Endodermal cell (in vitro differentiated cells): ENCODE data around the gene FGFR4. TPM values are rescaled to one million over a fixed set of nuclear protein-coding genes. Genes with fewer than 3 reads are reported as not detected.

Experiments used
- DNase-seq: peaks from one replicate; pipeline ENCODE4 v3.0.0-alpha.2; 2017
- H3K27ac ChIP-seq: 2 replicates; pipeline ENCODE4 v1.5.1; 2013; ENCODE audit warnings: mild to moderate bottlenecking, low read depth, low read length, moderate library complexity
- H3K27me3 ChIP-seq: 2 replicates; pipeline ENCODE4 v1.6.1; 2013; ENCODE audit warnings: mild to moderate bottlenecking, low read length, moderate library complexity; ENCODE audit not compliant: insufficient read depth, control insufficient read depth, poor library complexity, severe bottlenecking
- H3K36me3 ChIP-seq: 2 replicates; pipeline ENCODE4 v1.7.0; 2013; ENCODE audit warnings: mild to moderate bottlenecking, low read length, moderate library complexity; ENCODE audit not compliant: control insufficient read depth, insufficient read depth
- H3K4me1 ChIP-seq: one replicate; pipeline ENCODE4 v1.7.0; 2013; ENCODE audit warnings: low read length; ENCODE audit not compliant: control insufficient read depth, insufficient read depth
- H3K4me3 ChIP-seq: 2 replicates; pipeline ENCODE4 v1.5.1; 2013; ENCODE audit warnings: mild to moderate bottlenecking, low read length, moderate library complexity
- H3K9ac ChIP-seq: 2 replicates; pipeline ENCODE4 v1.6.1; 2013; ENCODE audit warnings: mild to moderate bottlenecking, low read length, moderate library complexity; ENCODE audit not compliant: poor library complexity, severe bottlenecking; ENCODE audit errors: extremely low read depth
- H3K9me3 ChIP-seq: 2 replicates; pipeline ENCODE4 v1.6.1; 2013; ENCODE audit warnings: mild to moderate bottlenecking, low read length, moderate library complexity; ENCODE audit not compliant: control insufficient read depth
- H3K27ac Mint-ChIP-seq: 2 replicates; pipeline ENCODE4 v1.8.0; 2020; ENCODE audit warnings: mixed read lengths
- H3K27me3 Mint-ChIP-seq: 2 replicates; pipeline ENCODE4 v1.8.0; 2021; ENCODE audit warnings: mild to moderate bottlenecking, mixed read lengths; ENCODE audit not compliant: insufficient read depth
- H3K36me3 Mint-ChIP-seq: 2 replicates; pipeline ENCODE4 v1.8.0; 2020; ENCODE audit warnings: low read depth, mixed read lengths
- H3K4me1 Mint-ChIP-seq: 2 replicates; pipeline ENCODE4 v1.8.0; 2020; ENCODE audit warnings: mixed read lengths
- H3K4me3 Mint-ChIP-seq: 2 replicates; pipeline ENCODE4 v1.8.0; 2020; ENCODE audit warnings: mild to moderate bottlenecking, moderate library complexity, mixed read lengths
- H3K9me3 Mint-ChIP-seq: 2 replicates; pipeline ENCODE4 v1.8.0; 2020; ENCODE audit warnings: mild to moderate bottlenecking, mixed read lengths
- WGBS, 2 experiments: methylation state at CpG; one replicate each; pipeline versions ENCODE4 v1.1.5 to v1.1.7; 2013; ENCODE audit warnings: missing lambda C conversion rate in 2 of 2, mixed read lengths in 1 of 2; ENCODE audit not compliant: insufficient coverage in 1 of 2, insufficient read length in 1 of 2; 5-methylcytosine and 5-hydroxymethylcytosine counted together
- total RNA-seq, 2 donors: library from RNA; stranded (reverse); fragmentation: NEBNext Ultra II Directional in 1 of 2; extraction: Animal tissue kit (Norgen Biotek cat#: 25700) in 1 of 2; gene quantifications; 2 replicates in 1 of 2; 3 replicates in 1 of 2; pipeline ENCODE4 v1.2.1, GENCODE V29; 2021
- TF ChIP-seq, protein P1 (sequence below): fragments of 200-600 bp; sonication (generic); conservative IDR thresholded peaks from 2 replicates; pipeline ENCODE4 v1.5.0; 2021; ENCODE audit warnings: antibody characterized with exemption, mild to moderate bottlenecking

The FGFR4 gene
- total RNA-seq, 2 donors from 2014 or later = 123 to 131 TPM

DNA sequence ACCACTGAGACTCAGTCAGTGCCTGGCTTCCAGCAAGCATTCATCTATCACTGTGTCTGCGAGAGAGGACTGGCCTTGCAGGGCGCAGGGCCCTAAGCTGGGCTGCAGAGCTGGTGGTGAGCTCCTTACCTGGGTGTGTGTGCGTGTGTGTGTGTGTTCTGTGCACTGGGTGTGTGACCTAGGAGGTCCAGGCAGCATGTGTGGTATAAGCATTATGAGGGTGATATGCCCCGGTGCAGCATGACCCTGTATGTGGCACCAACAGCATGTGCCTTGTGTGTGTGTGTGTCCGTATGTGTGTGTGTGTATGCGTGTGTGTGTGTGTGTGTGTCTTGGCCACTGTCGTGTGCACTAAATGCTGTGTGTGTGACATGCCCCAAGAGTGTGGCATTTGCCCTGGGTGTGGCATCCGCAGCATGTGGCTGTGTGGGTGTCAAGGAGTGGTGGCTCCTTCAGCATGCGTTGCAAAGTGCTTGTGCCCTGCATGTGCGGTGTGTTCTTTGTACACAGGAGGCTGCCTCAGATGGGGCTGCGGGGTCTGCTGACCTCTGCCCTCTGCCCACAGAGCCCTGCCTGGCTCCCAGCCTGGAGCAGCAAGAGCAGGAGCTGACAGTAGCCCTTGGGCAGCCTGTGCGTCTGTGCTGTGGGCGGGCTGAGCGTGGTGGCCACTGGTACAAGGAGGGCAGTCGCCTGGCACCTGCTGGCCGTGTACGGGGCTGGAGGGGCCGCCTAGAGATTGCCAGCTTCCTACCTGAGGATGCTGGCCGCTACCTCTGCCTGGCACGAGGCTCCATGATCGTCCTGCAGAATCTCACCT lies 3.3 kb downstream of the FGFR4 start:
- DNase-seq = no peak
- TF ChIP-seq, protein P1, sequence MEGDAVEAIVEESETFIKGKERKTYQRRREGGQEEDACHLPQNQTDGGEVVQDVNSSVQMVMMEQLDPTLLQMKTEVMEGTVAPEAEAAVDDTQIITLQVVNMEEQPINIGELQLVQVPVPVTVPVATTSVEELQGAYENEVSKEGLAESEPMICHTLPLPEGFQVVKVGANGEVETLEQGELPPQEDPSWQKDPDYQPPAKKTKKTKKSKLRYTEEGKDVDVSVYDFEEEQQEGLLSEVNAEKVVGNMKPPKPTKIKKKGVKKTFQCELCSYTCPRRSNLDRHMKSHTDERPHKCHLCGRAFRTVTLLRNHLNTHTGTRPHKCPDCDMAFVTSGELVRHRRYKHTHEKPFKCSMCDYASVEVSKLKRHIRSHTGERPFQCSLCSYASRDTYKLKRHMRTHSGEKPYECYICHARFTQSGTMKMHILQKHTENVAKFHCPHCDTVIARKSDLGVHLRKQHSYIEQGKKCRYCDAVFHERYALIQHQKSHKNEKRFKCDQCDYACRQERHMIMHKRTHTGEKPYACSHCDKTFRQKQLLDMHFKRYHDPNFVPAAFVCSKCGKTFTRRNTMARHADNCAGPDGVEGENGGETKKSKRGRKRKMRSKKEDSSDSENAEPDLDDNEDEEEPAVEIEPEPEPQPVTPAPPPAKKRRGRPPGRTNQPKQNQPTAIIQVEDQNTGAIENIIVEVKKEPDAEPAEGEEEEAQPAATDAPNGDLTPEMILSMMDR = no peak
- Mint-ChIP-seq H3K36me3 (peaks cover 47% of the 10 kb centered on the region), H3K4me3 (no peak overlapping the region), H3K27me3 (peaks cover 1% of the 10 kb centered on the region), H3K4me1 (peaks cover 25% of the 10 kb centered on the region), H3K27ac (no peak overlapping the region), H3K9me3 (no peaks in the 10 kb centered on the region)
- WGBS, 2 experiments = 93 to 96% methylated on average over 16 to 21 of the region's 21 CpGs
- H3K36me3 ChIP-seq = no peaks in the 10 kb centered on the region
- H3K9ac ChIP-seq = no peak overlapping the region
- no peaks in the 10 kb centered on the region for H3K27me3 ChIP-seq
- no peak overlapping the region for H3K27ac ChIP-seq
- H3K4me3 ChIP-seq = no peak overlapping the region
- no peaks in the 10 kb centered on the region for H3K4me1 ChIP-seq
- H3K9me3 ChIP-seq = no peaks in the 10 kb centered on the region

DNA sequence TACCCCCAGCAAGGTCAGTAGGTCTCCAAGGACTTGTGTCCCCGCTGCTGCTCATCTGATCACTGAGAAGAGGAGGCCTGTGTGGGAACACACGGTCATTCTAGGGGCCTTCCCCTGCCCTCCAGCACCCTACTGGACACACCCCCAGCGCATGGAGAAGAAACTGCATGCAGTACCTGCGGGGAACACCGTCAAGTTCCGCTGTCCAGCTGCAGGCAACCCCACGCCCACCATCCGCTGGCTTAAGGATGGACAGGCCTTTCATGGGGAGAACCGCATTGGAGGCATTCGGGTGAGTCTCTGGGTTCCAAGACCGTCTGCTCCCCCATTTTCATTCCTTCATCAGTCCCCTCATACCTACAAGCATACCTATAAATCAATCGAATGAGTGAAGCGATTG lies 4.1 kb downstream of the FGFR4 start:
- H3K4me1 Mint-ChIP-seq = peaks cover 21% of the 10 kb centered on the region
- peaks cover 50% of the 10 kb centered on the region for H3K36me3 Mint-ChIP-seq
- H3K27ac Mint-ChIP-seq = no peak overlapping the region
- DNase-seq = no peak
- H3K27ac ChIP-seq = no peak overlapping the region
- H3K27me3 Mint-ChIP-seq = peaks cover 1% of the 10 kb centered on the region
- no peaks in the 10 kb centered on the region for H3K27me3 ChIP-seq
- no peak overlapping the region for H3K4me3 Mint-ChIP-seq
- TF ChIP-seq, protein P1 = no peak
- no peaks in the 10 kb centered on the region for H3K9me3 Mint-ChIP-seq
- no peaks in the 10 kb centered on the region for H3K9me3 ChIP-seq
- no peak overlapping the region for H3K9ac ChIP-seq
- no peak overlapping the region for H3K4me3 ChIP-seq
- H3K36me3 ChIP-seq = no peaks in the 10 kb centered on the region
- H3K4me1 ChIP-seq = no peaks in the 10 kb centered on the region
- WGBS, 2 experiments = 92 to 93% methylated on average over 7 to 13 of the region's 13 CpGs

DNA sequence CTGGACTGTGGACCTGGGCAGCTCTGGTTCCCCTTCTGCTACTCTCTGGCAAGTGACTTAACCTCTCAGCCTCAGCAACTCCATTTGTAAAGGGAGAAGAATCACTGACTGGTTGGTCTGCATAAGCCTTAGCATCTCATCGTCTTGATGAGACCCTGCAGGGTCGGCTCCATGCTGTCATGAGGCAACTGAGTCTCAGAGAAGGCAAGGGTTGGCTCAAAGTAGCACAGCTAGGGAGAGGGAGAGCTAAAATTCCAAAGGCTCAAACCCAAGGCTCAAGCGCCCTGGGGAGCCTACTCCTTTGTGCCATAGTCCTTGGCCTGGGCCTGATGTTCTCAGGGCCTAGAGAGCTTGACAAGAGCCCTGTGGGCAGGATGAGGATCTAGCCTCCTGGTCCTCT lies 4.5 kb downstream of the FGFR4 start:
- peaks cover 1% of the 10 kb centered on the region for H3K27me3 Mint-ChIP-seq
- no peaks in the 10 kb centered on the region for H3K4me1 ChIP-seq
- no peaks in the 10 kb centered on the region for H3K27me3 ChIP-seq
- H3K9me3 ChIP-seq = no peaks in the 10 kb centered on the region
- no peaks in the 10 kb centered on the region for H3K36me3 ChIP-seq
- TF ChIP-seq, protein P1 = no peak
- no peaks in the 10 kb centered on the region for H3K9me3 Mint-ChIP-seq
- WGBS, 2 experiments = 88 to 100% methylated on average over 3 of the region's 3 CpGs
- no peak overlapping the region for H3K27ac Mint-ChIP-seq
- no peak overlapping the region for H3K27ac ChIP-seq
- peaks cover 52% of the 10 kb centered on the region for H3K36me3 Mint-ChIP-seq
- no peak overlapping the region for H3K9ac ChIP-seq
- H3K4me3 Mint-ChIP-seq = no peak overlapping the region
- H3K4me1 Mint-ChIP-seq = peaks cover 17% of the 10 kb centered on the region
- H3K4me3 ChIP-seq = no peak overlapping the region
- DNase-seq = no peak
